Measurements from ENCODE around the gene COLGALT1.
"Not testable (repeated sequence)": the region's sequence is repeated elsewhere in the genome, so short reads cannot be mapped to it uniquely, and the experiment has no call there.

The COLGALT1 gene

GRCh38 chr19:17555480-17555928, at the start of gene COLGALT1:
Gene COLGALT1 (plus strand): TSS chr19:17555649. CDS start chr19:17555714, 65 bp downstream.
- ATAC-seq (ENCODE audit: low read depth) (peak; percentile 72), DNase-seq (ENCODE audit: low spot score) (peak; percentile 99)
- Histone ChIP-seq H3K27me3 (ENCODE audit: insufficient read depth, poor library complexity, severe bottlenecking) (no peaks in the 10 kb centered on the region), H3K9me3 (ENCODE audit: severe bottlenecking) (no peaks in the 10 kb centered on the region), H3K4me3 (ENCODE audit: severe bottlenecking) (peak within 1 kb of the TSS; percentile 96), H3K27ac (ENCODE audit: poor library complexity, severe bottlenecking) (peak within 1 kb of the TSS; percentile 59), H3K36me3 (ENCODE audit: low read depth) (peaks cover 38% of the 10 kb centered on the region), H3K4me1 (ENCODE audit: insufficient read depth, poor library complexity, severe bottlenecking) (peaks cover 17% of the 10 kb centered on the region)
- no peak for TF ChIP-seq CTCF (IDR thresholded peaks at IDR 0.05; ENCODE audit: poor library complexity, severe bottlenecking)

GRCh38 chr19:17506745-17507144, 48.7 kb upstream of the COLGALT1 start:
- no peak for DNase-seq (ENCODE audit: low spot score)
- Histone ChIP-seq H3K27me3 (ENCODE audit: insufficient read depth, poor library complexity, severe bottlenecking) (no peaks in the 10 kb centered on the region), H3K4me1 (ENCODE audit: insufficient read depth, poor library complexity, severe bottlenecking) (peaks cover 19% of the 10 kb centered on the region), H3K27ac (ENCODE audit: poor library complexity, severe bottlenecking) (peak overlapping the region; percentile 94), H3K9me3 (ENCODE audit: severe bottlenecking) (no peaks in the 10 kb centered on the region), H3K36me3 (ENCODE audit: low read depth) (peaks cover 31% of the 10 kb centered on the region), H3K4me3 (ENCODE audit: severe bottlenecking) (no peak overlapping the region)
- TF ChIP-seq CTCF (IDR thresholded peaks at IDR 0.05; ENCODE audit: poor library complexity, severe bottlenecking), result no peak
- no peak for ATAC-seq (ENCODE audit: low read depth)

GRCh38 chr19:17508558-17508933, 46.9 kb upstream of the COLGALT1 start:
- H3K4me3 ChIP-seq (ENCODE audit: severe bottlenecking); ATAC-seq (ENCODE audit: low read depth); DNase-seq (ENCODE audit: low spot score); H3K9me3 ChIP-seq (ENCODE audit: severe bottlenecking); H3K27me3 ChIP-seq (ENCODE audit: insufficient read depth, poor library complexity, severe bottlenecking): not testable (repeated sequence)
- peaks cover 19% of the 10 kb centered on the region for H3K4me1 ChIP-seq (ENCODE audit: insufficient read depth, poor library complexity, severe bottlenecking)
- peak overlapping the region; percentile 94 for H3K27ac ChIP-seq (ENCODE audit: poor library complexity, severe bottlenecking)
- peaks cover 31% of the 10 kb centered on the region for H3K36me3 ChIP-seq (ENCODE audit: low read depth)

GRCh38 chr19:17510220-17510993, 45.0 kb upstream of the COLGALT1 start:
- no peaks in the 10 kb centered on the region for H3K27me3 ChIP-seq (ENCODE audit: insufficient read depth, poor library complexity, severe bottlenecking)
- TF ChIP-seq CTCF (IDR thresholded peaks at IDR 0.05; ENCODE audit: poor library complexity, severe bottlenecking), result no peak
- H3K4me1 ChIP-seq (ENCODE audit: insufficient read depth, poor library complexity, severe bottlenecking), result peaks cover 19% of the 10 kb centered on the region
- no peak for ATAC-seq (ENCODE audit: low read depth)
- H3K36me3 ChIP-seq (ENCODE audit: low read depth), result peaks cover 31% of the 10 kb centered on the region
- H3K4me3 ChIP-seq (ENCODE audit: severe bottlenecking), result peak overlapping the region; percentile 64
- H3K9me3 ChIP-seq (ENCODE audit: severe bottlenecking), result no peaks in the 10 kb centered on the region
- DNase-seq (ENCODE audit: low spot score), result no peak
- peak overlapping the region; percentile 94 for H3K27ac ChIP-seq (ENCODE audit: poor library complexity, severe bottlenecking)

GRCh38 chr19:17511724-17512573, 43.5 kb upstream of the COLGALT1 start:
- ATAC-seq (ENCODE audit: low read depth), result peak; percentile 40
- H3K36me3 ChIP-seq (ENCODE audit: low read depth), result peaks cover 28% of the 10 kb centered on the region
- H3K27me3 ChIP-seq (ENCODE audit: insufficient read depth, poor library complexity, severe bottlenecking), result no peaks in the 10 kb centered on the region
- peak; percentile 17 for TF ChIP-seq CTCF (IDR thresholded peaks at IDR 0.05; ENCODE audit: poor library complexity, severe bottlenecking)
- peak overlapping the region; percentile 64 for H3K4me3 ChIP-seq (ENCODE audit: severe bottlenecking)
- H3K9me3 ChIP-seq (ENCODE audit: severe bottlenecking), result peaks cover 2% of the 10 kb centered on the region
- peak; percentile 79 for DNase-seq (ENCODE audit: low spot score)
- H3K27ac ChIP-seq (ENCODE audit: poor library complexity, severe bottlenecking), result peak overlapping the region; percentile 94
- H3K4me1 ChIP-seq (ENCODE audit: insufficient read depth, poor library complexity, severe bottlenecking), result peaks cover 19% of the 10 kb centered on the region
